ENCODE measurements around the gene PRPF38A.

The PRPF38A gene

DNA sequence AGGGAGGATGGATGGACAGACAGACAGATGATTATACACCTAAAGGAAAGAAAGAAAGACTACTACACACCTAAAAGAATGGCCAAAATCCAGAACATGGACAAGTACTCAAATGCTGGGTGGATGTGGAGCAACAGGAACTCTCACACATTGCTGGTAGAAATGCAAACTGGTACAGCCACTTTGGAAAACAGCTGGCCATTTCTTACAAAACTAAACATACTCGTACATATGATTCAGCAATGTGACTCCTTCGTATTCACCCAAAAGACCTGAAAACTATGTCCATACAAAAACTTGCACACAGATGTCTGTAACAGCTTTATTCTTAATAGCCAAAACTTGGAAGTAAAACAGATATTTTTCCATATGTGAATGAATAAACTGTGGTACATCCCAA is 51.3 kb downstream of the PRPF38A start:
- in situ Hi-C loops (cut with MboI; ENCODE audit: low sequenced_read_pairs) = no loop called here

DNA sequence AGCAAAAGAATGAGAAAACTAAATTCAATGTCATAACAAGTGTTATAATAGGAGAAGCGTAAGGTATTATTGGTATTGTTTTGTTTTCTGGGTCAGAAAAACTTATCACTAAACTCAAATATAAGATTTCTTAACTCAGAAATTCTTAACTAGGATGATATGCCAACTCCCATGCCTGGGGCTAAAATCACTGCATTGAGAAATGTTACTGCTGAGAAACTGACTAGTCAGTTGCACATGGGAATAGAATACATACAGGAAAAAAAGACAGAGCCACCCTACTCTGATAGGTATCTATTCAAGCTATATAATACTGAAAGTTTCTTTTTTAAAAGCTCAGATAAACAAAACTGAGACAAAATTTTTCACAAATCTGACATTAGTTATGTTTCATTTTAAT is 56.3 kb downstream of the PRPF38A start:
- in situ Hi-C loops (cut with MboI; ENCODE audit: low sequenced_read_pairs) = no loop called here

DNA sequence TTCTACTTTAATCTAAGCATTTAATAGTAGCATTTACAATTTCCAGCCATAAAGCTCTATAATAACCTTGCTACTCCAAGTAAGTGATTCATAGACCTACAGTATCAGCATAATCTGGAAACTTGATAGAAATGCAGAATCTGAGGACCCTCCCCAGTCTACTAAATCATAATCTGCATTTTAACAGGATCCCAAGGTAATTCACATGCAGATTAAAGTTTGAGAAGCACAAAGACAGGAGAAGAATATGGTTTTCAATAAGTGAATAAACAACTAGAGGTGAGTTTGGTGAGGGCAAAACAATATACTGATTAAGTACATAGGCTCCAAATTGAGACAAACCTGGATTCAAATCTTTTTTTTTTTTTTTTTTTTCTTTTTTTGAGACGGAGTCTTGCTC is 57.4 kb downstream of the PRPF38A start:
- in situ Hi-C loops (cut with MboI; ENCODE audit: low sequenced_read_pairs) = no loop called here

DNA sequence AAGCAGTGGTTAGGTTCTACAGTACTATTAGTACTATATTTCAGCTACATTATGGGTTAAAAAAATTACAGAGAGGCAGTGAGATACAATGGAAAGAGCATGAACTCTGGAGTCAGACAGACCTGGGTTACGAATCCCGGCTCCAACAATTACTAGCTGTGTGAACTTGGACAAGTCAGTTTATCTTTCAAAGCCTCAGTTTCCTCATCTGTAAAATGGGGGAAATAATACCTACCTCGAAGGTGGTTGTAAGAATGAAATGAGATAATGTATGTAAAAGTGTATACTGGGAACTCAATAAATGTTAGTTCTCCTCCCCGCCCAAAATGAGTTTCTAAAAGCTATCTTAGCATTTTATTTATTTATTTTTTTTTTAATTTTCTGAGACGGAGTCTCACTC is 59.5 kb downstream of the PRPF38A start:
- in situ Hi-C loops (cut with MboI; ENCODE audit: low sequenced_read_pairs) = no loop called here

DNA sequence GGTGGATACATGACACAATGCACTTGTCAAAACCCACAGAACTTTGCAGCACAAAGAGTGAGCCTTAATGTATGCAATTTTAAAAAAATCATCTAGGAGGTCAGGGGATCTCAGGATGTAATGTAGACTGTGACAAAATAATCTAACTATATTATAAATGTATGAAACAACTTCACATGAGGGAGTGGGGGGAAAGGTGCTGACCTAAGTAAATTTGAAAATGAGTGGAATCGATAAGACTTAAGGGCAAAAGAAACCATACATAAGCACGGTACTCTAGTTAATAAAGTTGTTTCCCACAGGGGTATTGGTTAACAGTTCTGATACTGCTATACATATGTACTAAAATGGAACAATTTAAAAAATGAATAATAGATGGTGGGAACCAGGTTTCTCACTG is 64.7 kb downstream of the PRPF38A start:
- in situ Hi-C loops (cut with MboI; ENCODE audit: low sequenced_read_pairs) = no loop called here

All from hTERT RPE-1 (cell line).